CD4-positive, alpha-beta T cell treated with Interleukin-2 at 100 ng/mL for 4 hours (primary cell): ENCODE data around the gene TPK1.

Experiments used
- DNase-seq: peaks from one replicate; pipeline ENCODE4 v3.0.0-alpha.2; 2020; ENCODE audit warnings: low spot score

Gene TPK1

GRCh38 chr7:144723301-144723700, 112.6 kb downstream of the TPK1 start:
- no peak for DNase-seq

- no peak for DNase-seq
Observed at GRCh38 chr7:144720710-144721109, 115.1 kb downstream of the TPK1 start.

DNA sequence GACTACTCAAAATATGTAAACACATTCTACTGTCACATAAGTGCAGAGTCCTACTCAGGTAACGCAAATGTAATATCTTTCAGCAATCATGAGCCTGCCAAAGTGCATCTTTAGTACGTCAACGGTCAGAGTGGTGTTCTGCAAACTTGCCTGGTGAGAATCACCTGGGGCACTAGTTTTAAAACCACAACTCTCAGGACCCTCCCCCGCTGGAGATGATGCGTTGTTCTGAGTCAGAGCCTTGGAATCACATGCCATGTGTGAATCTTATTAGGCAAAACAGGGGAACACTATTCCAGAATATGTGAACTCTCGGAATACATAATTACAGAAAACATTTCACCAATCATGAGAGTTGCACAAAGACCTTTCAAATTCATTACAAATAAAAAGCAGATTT, 115.7 kb downstream of the TPK1 start:
- no peak for DNase-seq

GRCh38 chr7:144717720-144718119, 118.1 kb downstream of the TPK1 start:
- no peak for DNase-seq

DNA sequence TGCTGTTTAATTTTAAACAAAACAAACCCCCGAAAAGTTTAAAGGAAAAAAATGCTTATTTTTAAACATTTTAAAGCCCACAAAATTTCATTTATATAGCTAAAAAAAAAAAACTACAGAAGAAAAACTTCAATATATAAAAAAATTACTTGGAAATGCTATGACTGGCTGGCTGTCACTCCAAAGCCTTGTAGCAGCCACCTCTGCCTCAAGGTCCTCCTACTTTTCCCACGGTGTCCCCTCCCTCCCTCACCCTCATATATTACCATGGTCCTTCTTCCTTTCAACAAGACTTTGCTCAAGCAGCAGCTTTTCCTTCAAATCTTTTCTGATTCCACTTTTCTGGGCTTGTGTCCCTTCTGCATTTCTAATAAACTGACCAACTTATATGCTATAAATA, 122.0 kb downstream of the TPK1 start:
- no peak for DNase-seq

- DNase-seq: no peak
Observed at GRCh38 chr7:144710791-144711190, 125.1 kb downstream of the TPK1 start.

DNA sequence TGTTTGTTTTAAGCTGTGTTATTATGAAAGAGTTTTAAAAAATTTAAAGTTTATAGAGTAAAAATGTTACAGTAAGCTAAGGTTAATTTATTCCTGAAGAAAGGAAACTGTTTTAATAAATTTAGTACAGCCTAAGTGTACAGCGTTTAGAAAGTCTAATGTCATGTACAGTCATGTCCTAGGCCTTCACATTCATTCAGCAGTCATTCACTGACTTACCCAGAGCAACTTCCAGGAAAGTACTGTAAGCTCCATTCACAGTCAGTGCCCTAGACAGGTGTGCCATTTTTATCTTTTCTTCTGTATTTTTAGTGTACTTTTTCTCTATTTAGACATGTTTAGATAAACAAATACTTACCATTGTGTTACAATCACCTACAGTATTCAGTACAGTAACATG, 126.8 kb downstream of the TPK1 start:
- DNase-seq: no peak

GRCh38 chr7:144691240-144691639, 144.6 kb downstream of the TPK1 start:
- no peak for DNase-seq

- DNase-seq: no peak
Observed at GRCh38 chr7:144682581-144683280, 153.1 kb downstream of the TPK1 start.

DNA sequence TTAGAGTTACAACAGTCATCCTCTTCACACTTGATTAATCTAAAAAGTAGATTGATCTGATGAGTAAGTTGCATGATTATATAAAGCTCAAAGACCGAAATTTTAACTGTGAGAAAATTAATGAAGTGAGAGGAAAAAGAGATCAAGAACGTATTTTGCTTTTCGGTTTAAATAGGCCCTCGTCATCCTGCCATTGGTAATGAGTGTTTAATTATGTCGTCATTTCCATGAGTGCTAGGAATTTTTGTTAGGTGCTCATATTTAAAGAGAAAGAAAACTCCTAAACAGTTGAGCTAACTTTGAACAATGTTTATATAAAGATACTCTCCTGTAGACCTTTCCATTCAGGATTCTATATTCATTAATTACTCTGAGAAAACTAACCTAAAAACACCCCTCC, 159.4 kb downstream of the TPK1 start:
- DNase-seq: no peak

GRCh38 chr7:144674550-144674949, 161.3 kb downstream of the TPK1 start:
- DNase-seq: no peak

DNA sequence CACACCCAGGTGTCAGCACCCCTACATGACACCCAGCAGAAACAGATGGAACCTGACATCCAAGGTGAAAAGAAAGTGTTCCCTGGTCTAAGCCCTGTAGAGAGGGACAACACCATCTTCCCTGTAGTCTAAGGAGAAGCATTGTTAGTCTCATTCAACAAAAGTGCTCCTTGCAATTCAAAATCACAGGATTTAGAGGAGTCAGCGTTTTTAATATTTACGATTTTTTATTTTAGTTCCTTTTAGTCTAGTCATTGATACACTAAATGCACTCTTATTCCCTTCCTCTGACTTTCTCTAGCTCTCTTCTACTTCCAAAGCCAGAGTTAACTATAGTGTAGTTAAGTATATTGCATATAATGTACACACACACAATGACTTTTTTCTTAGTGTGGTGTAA, 163.0 kb downstream of the TPK1 start:
- no peak for DNase-seq

DNA sequence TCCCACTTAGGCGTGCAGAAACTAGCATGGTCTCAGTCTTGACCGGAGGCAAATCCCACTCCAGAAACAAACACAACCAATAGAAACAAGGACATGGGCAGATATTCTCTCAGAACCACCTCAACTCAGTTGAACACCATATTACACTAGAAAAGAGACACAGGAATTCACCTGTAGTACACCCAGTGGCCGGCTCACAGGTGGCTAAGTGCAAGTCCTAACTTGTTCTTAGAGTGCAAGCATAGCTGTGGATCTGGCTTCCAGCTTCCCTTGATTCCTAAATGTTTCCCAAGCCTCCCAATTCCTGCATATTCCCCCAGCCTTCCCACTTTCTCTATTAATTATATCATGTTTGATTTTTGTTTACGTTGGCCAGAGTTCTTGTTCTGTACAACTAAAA, 164.4 kb downstream of the TPK1 start:
- no peak for DNase-seq

DNA sequence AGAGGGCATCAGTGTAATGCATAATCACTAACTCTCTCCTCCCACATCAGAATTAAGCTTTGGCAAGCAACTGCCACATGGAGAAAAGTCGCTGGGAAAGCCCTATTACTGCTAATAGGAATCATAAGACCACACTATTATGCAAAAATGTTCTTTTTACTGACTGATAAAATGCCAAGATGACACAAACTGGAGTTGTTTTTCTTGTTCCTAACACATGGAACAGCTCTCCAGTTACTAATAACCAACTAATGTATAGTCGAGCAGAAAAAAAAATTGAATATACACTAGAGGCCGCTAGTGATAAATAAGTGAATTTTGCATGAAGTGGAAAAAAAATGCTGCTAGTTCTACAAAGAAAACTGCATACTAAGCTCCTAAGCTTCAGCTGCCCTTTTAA, 165.6 kb downstream of the TPK1 start:
- no peak for DNase-seq

DNA sequence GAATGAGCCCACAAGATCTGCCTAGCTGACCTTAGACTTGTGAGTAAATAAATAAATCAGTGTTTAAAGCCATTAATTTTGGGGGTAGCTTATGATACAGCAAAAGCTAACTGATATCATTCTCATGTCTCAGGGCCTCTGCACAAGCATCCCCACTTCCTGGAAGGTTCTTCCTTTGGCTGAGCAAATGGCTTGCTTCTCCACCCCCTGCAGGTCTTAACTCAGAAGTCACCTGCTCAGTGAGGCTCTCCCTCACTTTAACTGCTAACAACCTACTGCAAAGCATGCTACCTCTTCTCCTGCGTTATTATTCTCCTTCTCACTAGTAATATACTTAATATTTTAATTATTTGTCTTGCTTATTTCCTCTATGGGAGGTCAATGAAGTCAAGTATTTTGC, 167.3 kb downstream of the TPK1 start:
- DNase-seq: no peak

DNA sequence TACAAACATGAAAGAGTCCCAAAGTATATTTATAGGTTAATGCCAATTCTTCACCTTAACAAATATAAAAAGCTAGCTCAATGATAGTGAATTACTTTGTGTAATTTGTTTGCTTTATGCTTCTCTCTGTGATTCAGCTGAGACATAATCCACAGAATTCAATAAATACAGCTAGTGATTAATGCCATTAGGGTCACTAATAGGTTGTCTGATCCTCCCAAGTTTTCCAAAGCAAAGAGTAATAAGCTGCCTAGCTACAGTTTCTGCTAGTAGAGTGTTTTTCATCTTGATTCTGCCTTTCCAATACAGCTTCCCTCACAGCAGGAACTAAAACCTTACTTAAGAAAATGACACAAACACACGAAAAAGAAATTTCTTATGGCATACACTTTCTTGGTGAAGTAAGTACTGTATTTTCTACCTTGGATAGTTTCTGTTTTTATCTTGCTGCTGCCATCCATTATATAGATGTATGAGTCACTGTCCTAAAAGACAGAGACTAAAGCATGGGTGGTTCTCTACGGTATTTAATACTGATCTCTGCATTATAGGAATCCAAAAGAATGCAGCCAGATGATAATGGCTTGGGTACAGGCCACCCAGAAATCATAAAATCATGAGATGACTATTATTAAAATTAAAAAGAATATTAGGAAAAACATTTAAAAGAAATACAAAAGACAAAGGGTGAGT, 170.0 kb downstream of the TPK1 start:
- DNase-seq: no peak

DNA sequence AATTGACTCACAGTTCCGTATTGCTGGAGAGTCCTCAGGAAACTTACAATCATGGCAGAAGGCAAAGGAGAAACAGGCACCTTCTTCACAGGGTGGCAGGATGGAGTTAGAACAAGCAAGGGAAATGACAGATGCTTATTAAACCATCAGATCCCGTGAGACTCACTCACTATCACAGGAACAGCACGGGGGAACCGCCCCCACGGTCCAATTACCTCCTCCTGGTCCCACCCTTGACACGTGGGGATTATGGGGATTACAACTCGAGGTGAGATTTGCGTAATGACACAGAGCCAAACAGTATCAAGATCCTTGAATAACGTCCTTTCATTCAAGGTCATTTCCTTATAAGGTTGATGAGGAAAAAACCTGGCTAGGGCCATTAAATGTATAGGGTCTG, 176.6 kb downstream of the TPK1 start:
- no peak for DNase-seq

GRCh38 chr7:144656965-144657517, 178.8 kb downstream of the TPK1 start:
- DNase-seq: no peak

DNA sequence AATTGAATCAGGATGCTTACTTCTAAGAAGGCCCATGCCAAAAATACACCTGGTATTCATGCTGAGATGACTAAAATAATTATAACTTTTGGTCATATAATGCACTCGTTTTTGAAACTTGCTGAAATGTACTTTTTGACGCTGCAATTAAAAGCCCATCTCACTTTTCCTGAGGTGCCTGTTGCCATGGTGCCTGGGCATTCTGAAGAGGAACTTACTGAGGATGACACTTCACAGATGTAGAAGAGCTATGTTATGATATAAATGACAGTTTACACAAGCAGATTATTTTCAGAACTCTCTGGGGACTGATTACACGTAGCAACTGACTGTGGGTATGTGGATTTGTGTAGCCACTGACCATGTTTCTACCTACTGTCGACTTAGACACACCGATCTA, 182.4 kb downstream of the TPK1 start:
- no peak for DNase-seq

- no peak for DNase-seq
Observed at GRCh38 chr7:144650439-144650838, 185.4 kb downstream of the TPK1 start.

GRCh38 chr7:144649120-144649519, 186.7 kb downstream of the TPK1 start:
- no peak for DNase-seq

DNA sequence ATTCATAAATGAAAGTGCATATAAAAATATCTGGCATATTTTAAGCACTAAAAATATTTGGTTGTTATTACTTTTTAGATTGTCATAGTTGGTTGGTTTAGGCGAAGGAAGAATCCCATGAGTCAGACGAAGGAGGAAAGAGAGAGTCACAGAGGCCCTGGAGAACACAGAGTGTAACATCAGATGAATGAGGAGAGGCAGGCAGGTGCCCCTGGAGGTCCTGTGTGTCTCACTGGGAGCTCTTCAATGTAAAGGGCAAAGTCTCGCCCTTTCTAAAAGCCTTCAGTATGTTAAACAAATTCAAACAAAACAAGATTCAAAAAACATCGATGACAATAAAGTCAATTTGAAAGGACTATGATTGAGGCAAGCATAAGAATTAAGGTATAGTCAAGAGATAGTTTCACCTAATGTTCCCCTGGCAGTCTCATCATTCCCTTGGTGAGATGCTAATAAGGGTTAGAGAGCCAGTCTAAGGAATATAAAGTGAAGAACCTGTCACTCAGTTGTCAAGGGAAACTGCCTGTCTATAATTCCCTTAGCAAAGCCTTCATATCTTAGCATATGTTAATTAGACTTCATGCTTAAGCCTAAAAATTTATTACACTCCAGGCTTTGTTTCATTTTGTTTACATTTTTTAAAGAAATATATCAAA, 194.3 kb downstream of the TPK1 start:
- no peak for DNase-seq

GRCh38 chr7:144632724-144633123, 203.1 kb downstream of the TPK1 start:
- no peak for DNase-seq
